ENCODE data around the gene C4orf50. TPM values are rescaled to one million over a fixed set of nuclear protein-coding genes. Genes with fewer than 3 reads are reported as not detected.

C4orf50 gene
- total and polyA plus RNA-seq, 10 of the 15 experiments (the other 5 are each of a cell fraction or from before 2014, with no cell fraction given), result 0.04 to 0.09 (median 0.05) TPM; not detected in 3

GRCh38 chr4:5971078-5971450 lies 47.2 kb downstream of the C4orf50 start:
- ChIA-PET POLR2A (no interaction called here), CTCF (interaction anchor here (0.6 kb wide), 1 partner anchor 27 kb away, joined by 4 read pairs; no protein-coding TSS in a partner anchor), SMC1A (ENCODE audit: uncharacterized antibody, unreplicated experiment) (no interaction called here), RAD21 (ENCODE audit: unreplicated experiment) (no interaction called here)
- no peak overlapping the region for H3K4me2 ChIP-seq (ENCODE audit: control insufficient read depth, insufficient read depth)
- H2AFZ ChIP-seq (ENCODE audit: control insufficient read depth, low read depth, low read length), result no peak overlapping the region
- H3K36me3 ChIP-seq (ENCODE audit: control insufficient read depth in 2 of 2, insufficient read depth in 2 of 2, low read length in 1 of 2), result no peaks in the 10 kb centered on the region
- H3K27ac ChIP-seq (ENCODE audit: control insufficient read depth, insufficient read depth), result no peak overlapping the region
- no peaks in the 10 kb centered on the region for H3K79me2 ChIP-seq (ENCODE audit: control insufficient read depth, insufficient read depth, low read length)
- H3K27me3 ChIP-seq (replicated peaks in 1 of 2; ENCODE audit: control insufficient read depth in 2 of 2, insufficient read depth in 2 of 2, low read length in 1 of 2), result no peaks in the 10 kb centered on the region
- intact Hi-C loops (cut with micrococcal nuclease; ENCODE audit: unreplicated experiment) (loop anchor here (10.0 kb wide), 1 partner anchor 146 kb away; no protein-coding TSS in a partner anchor), in situ Hi-C loops (cut with MboI) (no loop called here)
- no peaks in the 10 kb centered on the region for H3K4me1 ChIP-seq (ENCODE audit: control insufficient read depth, insufficient read depth, low read length)
- WGBS (ENCODE audit: insufficient coverage, insufficient replicate concordance, low lambda C conversion rate, missing lambda C conversion rate), result 33% methylated on average over 7 of the region's 7 CpGs
- H3K9me3 ChIP-seq (replicated peaks; ENCODE audit: control insufficient read depth, insufficient read depth, low read length), result no peaks in the 10 kb centered on the region
- BruUV-seq (replicated peaks), result no TSS peak
- DNase-seq (ENCODE audit: low read depth, low spot score) (no peak), FAIRE-seq (no peak), ATAC-seq (no peak)
- H3K4me3 ChIP-seq, result no peak overlapping the region
- H3K9ac ChIP-seq (ENCODE audit: control insufficient read depth, insufficient read depth, low read length), result no peak overlapping the region
- peaks cover 3% of the 10 kb centered on the region; the same call in 1 of the 2 replicates for H4K20me1 ChIP-seq (ENCODE audit: control insufficient read depth, insufficient read depth)
- no peak for TF ChIP-seq CBFB (IDR thresholded peaks at IDR 0.05; ENCODE audit: low read depth)
- TF ChIP-seq FOXM1 (IDR thresholded peaks at IDR 0.05; ENCODE audit: low read depth, low read length), result no peak
- no peak for TF ChIP-seq SMAD5 (IDR thresholded peaks at IDR 0.05; ENCODE audit: low read depth)
- no peak for TF ChIP-seq E4F1 (IDR thresholded peaks at IDR 0.05; ENCODE audit: borderline replicate concordance, partially characterized antibody)
- TF ChIP-seq ZNF384 (IDR thresholded peaks at IDR 0.05; ENCODE audit: borderline replicate concordance, low read depth, low read length), result no peak
- TF ChIP-seq LARP7 (IDR thresholded peaks at IDR 0.05), result no peak
- TF ChIP-seq BACH1 (IDR thresholded peaks at IDR 0.05; ENCODE audit: borderline replicate concordance), result no peak
- no peak for TF ChIP-seq CREB1 (IDR thresholded peaks at IDR 0.05; ENCODE audit: low read depth)
- no peak for TF ChIP-seq SREBF1 (IDR thresholded peaks at IDR 0.05; ENCODE audit: low read length)
- TF ChIP-seq REST (IDR thresholded peaks at IDR 0.05; ENCODE audit: low read depth, low read length), result no peak
- no peak for TF ChIP-seq E2F8 (IDR thresholded peaks at IDR 0.05; ENCODE audit: low read depth, partially characterized antibody)
- TF ChIP-seq TCF7 (IDR thresholded peaks at IDR 0.05; ENCODE audit: borderline replicate concordance), result no peak
- TF ChIP-seq CEBPB (IDR thresholded peaks at IDR 0.05; ENCODE audit: borderline replicate concordance in 1 of 2, low read depth in 2 of 2, low read length in 2 of 2), result no peak
- no peak for TF ChIP-seq BCL3 (IDR thresholded peaks at IDR 0.05; ENCODE audit: borderline replicate concordance, insufficient read depth, low read depth, low read length, poor library complexity, severe bottlenecking)

Measured in GM12878 (cell line).